GM12874 (cell line): ENCODE data around the gene SLX1A.
A peak's percentile ranks its signal among the peaks of the same experiment; 100 is the strongest.
"Not testable (repeated sequence)": the region's sequence is repeated elsewhere in the genome, so short reads cannot be mapped to it uniquely, and the experiment has no call there.

Experiments
- TF ChIP-seq, protein P1 (sequence below): IDR thresholded peaks from 2 replicates; pipeline ENCODE4 v1.5.1; 2011; ENCODE audit warnings: low read depth, mild to moderate bottlenecking, control low read depth, low read length, moderate library complexity; ENCODE audit not compliant: insufficient read depth

The SLX1A gene

DNA sequence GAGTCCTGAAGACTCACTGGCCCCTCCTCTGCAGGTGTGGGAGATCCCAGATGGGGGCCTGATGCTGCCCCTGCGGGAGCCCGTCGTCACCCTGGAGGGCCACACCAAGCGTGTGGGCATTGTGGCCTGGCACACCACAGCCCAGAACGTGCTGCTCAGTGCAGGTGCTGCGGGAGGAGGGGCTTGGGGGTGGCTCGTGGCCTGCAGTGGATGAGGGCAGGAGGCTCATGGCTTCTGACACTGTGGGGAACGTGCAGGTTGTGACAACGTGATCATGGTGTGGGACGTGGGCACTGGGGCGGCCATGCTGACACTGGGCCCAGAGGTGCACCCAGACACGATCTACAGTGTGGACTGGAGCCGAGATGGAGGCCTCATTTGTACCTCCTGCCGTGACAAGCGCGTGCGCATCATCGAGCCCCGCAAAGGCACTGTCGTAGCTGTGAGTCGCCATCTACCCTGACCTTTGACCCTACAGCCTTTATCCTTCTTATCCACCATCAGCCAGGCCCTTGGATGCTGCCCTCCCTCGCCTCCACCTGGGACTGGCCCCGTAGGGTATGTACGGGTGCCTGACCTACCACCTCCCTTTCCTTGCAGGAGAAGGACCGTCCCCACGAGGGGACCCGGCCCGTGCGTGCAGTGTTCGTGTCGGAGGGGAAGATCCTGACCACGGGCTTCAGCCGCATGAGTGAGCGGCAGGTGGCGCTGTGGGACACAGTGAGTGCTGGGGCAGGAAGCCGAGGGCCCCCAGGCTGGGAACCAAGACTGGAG is 6.7 kb upstream of the SLX1A start:
- TF ChIP-seq, protein P1, sequence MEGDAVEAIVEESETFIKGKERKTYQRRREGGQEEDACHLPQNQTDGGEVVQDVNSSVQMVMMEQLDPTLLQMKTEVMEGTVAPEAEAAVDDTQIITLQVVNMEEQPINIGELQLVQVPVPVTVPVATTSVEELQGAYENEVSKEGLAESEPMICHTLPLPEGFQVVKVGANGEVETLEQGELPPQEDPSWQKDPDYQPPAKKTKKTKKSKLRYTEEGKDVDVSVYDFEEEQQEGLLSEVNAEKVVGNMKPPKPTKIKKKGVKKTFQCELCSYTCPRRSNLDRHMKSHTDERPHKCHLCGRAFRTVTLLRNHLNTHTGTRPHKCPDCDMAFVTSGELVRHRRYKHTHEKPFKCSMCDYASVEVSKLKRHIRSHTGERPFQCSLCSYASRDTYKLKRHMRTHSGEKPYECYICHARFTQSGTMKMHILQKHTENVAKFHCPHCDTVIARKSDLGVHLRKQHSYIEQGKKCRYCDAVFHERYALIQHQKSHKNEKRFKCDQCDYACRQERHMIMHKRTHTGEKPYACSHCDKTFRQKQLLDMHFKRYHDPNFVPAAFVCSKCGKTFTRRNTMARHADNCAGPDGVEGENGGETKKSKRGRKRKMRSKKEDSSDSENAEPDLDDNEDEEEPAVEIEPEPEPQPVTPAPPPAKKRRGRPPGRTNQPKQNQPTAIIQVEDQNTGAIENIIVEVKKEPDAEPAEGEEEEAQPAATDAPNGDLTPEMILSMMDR: peak; percentile 91

DNA sequence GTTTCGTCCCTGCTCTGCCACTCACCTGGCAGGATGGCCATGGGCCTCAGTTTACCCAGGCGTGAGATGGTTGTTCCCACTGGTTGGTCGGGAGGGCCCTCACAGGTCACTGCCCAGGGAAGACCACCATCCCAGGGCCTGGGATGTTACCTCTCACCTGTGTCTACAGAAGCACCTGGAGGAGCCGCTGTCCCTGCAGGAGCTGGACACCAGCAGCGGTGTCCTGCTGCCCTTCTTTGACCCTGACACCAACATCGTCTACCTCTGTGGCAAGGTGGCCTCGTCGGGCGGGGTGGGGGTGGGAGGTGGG is 6.2 kb upstream of the SLX1A start:
- TF ChIP-seq, protein P1: no peak

DNA sequence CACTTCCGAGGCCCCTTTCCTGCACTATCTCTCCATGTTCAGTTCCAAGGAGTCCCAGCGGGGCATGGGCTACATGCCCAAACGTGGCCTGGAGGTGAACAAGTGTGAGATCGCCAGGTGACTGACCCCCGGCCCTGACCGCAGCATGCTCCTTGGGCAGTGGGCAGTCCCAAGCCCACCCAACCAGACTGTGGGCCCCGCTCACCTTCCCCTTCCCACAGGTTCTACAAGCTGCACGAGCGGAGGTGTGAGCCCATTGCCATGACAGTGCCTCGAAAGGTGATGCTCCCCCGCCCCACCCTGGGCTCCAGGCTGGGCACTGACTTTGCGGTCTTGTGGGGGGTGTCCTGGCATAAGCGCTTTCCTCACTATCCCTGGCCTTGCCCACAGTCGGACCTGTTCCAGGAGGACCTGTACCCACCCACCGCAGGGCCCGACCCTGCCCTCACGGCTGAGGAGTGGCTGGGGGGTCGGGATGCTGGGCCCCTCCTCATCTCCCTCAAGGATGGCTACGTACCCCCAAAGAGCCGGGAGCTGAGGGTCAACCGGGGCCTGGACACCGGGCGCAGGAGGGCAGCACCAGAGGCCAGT is 5.6 kb upstream of the SLX1A start:
- TF ChIP-seq, protein P1: no peak

DNA sequence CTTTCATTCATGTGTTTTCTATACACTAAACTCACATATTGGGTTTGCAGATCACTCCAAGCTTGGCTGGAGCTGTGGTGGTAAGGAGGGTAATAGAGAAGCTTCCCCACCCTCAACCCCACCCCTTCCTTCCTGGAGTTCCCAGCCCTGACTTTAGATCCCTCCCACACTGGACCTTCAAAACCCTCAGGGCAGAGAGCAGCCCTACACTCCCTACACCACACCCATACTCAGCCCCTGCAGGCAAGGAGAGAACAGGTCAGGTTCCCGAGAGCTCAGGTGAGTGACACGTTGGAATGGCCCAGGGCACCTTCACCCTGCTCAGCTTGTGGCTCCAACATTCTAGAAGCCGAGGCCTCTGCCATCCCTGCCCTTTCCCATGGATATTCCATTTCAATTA is 5.4 kb downstream of the SLX1A start, which contains the start of gene SULT1A3:
SULT1A3 (plus strand) TSS at position 207 of the 400 bp plus-strand sequence. CDS start 1,474 bp downstream, outside the sequence.
- TF ChIP-seq, protein P1: not testable (repeated sequence)
